BLaER1 treated with 17β-estradiol and CSF1 and Interleukin-3, amounts not matched to agents 10 nM and 100 nM (cell line): ENCODE results near the gene SECISBP2L.
A peak's percentile ranks its signal among the peaks of the same experiment; 100 is the strongest.

Experiments used
- H3K27ac ChIP-seq, 11 experiments: shearing (Covaris generic); formaldehyde crosslinking; 2 replicates each; pipeline ENCODE4 v1.8.1; 2022
- H3K27me3 ChIP-seq, 11 experiments: shearing (Covaris generic); formaldehyde crosslinking; 2 replicates each; pipeline ENCODE4 v1.8.1; 2022
- H3K36me3 ChIP-seq, 11 experiments: shearing (Covaris generic); formaldehyde crosslinking; 2 replicates each; pipeline ENCODE4 v1.8.1; 2022
- H3K4me1 ChIP-seq, 10 experiments: shearing (Covaris generic); formaldehyde crosslinking; 2 replicates each; pipeline ENCODE4 v1.8.1; 2022
- H3K4me2 ChIP-seq, 11 experiments: shearing (Covaris generic); formaldehyde crosslinking; 2 replicates each; pipeline ENCODE4 v1.8.1; 2022
- H3K4me3 ChIP-seq, 10 experiments: shearing (Covaris generic); formaldehyde crosslinking; 2 replicates each; pipeline ENCODE4 v1.8.1; 2022
- H3K9ac ChIP-seq, 11 experiments: shearing (Covaris generic); formaldehyde crosslinking; 2 replicates each; pipeline ENCODE4 v1.8.1; 2022
- H3K9me3 ChIP-seq, 11 experiments: shearing (Covaris generic); formaldehyde crosslinking; replicated peaks in 1 of 11; 2 replicates each; pipeline ENCODE4 v1.8.1; 2022
- H4K20me1 ChIP-seq, 11 experiments: shearing (Covaris generic); formaldehyde crosslinking; 2 replicates each; pipeline ENCODE4 v1.8.1; 2022
- Cebpa-rat ChIP-seq, 11 experiments: shearing (Covaris generic); IDR thresholded peaks; 2 replicates each; pipeline ENCODE4 v1.8.1; 2022

The SECISBP2L gene

DNA sequence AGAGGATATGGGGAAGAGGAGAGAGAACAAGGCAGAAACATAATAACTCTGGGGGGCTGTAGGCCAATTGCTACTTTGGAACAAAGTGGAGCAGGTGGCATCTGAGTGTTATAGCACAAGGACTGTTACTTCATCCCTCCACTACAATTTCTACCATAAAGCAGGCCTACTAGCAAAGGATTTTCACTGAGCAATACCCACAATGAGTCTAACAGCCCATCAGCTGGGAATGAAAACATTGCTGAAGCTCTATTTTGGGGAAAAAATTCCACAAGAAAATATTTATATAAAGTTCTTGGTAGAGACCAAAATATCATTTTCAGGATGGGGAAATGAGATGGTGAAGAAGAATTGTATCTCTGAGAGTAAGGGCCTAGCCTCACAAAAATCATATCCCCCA is 78.9 kb downstream of the SECISBP2L start:
- no peak overlapping the region for H3K4me3 ChIP-seq
- H3K27ac ChIP-seq = no peak overlapping the region; a peak in 1 of 22 replicates
- no peaks in the 10 kb centered on the region for H3K36me3 ChIP-seq
- H3K9me3 ChIP-seq = peaks cover 0 to 15% (median 5%) of the 10 kb centered on the region in 11 experiments; a peak in 13 of 22 replicates
- no peaks in the 10 kb centered on the region for H4K20me1 ChIP-seq
- H3K27me3 ChIP-seq = peaks cover 0 to 12% (median 0%) of the 10 kb centered on the region in 11 experiments; a peak in 6 of 22 replicates
- H3K4me1 ChIP-seq = peaks cover 24 to 41% (median 38%) of the 10 kb centered on the region in 10 experiments
- peak overlapping the region in 8 of 11 experiments; percentile 27 to 80 (median 66); a peak in 10 of 22 replicates for H3K4me2 ChIP-seq
- H3K9ac ChIP-seq = no peak overlapping the region
- TF ChIP-seq Cebpa-rat (IDR thresholded peaks at IDR 0.05) = no peak

- no peak overlapping the region for H3K4me3 ChIP-seq
- H3K9me3 ChIP-seq = peaks cover 0 to 15% (median 5%) of the 10 kb centered on the region in 11 experiments; a peak in 13 of 22 replicates
- H4K20me1 ChIP-seq = no peaks in the 10 kb centered on the region
- peaks cover 0 to 12% (median 0%) of the 10 kb centered on the region in 11 experiments; a peak in 6 of 22 replicates for H3K27me3 ChIP-seq
- H3K27ac ChIP-seq = peak overlapping the region in 3 of 11 experiments; percentile 13 to 29 (median 17); a peak in 3 of 22 replicates
- peaks cover 24 to 41% (median 38%) of the 10 kb centered on the region in 10 experiments for H3K4me1 ChIP-seq
- H3K9ac ChIP-seq = no peak overlapping the region
- no peaks in the 10 kb centered on the region for H3K36me3 ChIP-seq
- peak overlapping the region; percentile 27 to 80 (median 63); a peak in 21 of 22 replicates for H3K4me2 ChIP-seq
- no peak for TF ChIP-seq Cebpa-rat (IDR thresholded peaks at IDR 0.05)
Measured at GRCh38 chr15:48966595-48967301, 79.5 kb downstream of the SECISBP2L start.

- Histone ChIP-seq H3K36me3 (no peaks in the 10 kb centered on the region), H3K27me3 (peaks cover 0 to 12% (median 0%) of the 10 kb centered on the region in 11 experiments; a peak in 6 of 22 replicates), H3K9ac (no peak overlapping the region), H3K4me2 (peak overlapping the region in 9 of 11 experiments; percentile 27 to 80 (median 65); a peak in 18 of 22 replicates), H3K4me1 (peaks cover 24 to 41% (median 38%) of the 10 kb centered on the region in 10 experiments), H3K27ac (peak overlapping the region in 4 of 11 experiments; percentile 13 to 44 (median 23); a peak in 5 of 22 replicates), H3K4me3 (no peak overlapping the region), H3K9me3 (peaks cover 0 to 15% (median 5%) of the 10 kb centered on the region in 11 experiments; a peak in 13 of 22 replicates), H4K20me1 (no peaks in the 10 kb centered on the region)
- TF ChIP-seq Cebpa-rat (IDR thresholded peaks at IDR 0.05) = peak in 4 of 11 experiments; percentile 24 to 82 (median 66); a peak in 7 of 22 replicates
Measured at GRCh38 chr15:48965972-48966371, 80.3 kb downstream of the SECISBP2L start.

DNA sequence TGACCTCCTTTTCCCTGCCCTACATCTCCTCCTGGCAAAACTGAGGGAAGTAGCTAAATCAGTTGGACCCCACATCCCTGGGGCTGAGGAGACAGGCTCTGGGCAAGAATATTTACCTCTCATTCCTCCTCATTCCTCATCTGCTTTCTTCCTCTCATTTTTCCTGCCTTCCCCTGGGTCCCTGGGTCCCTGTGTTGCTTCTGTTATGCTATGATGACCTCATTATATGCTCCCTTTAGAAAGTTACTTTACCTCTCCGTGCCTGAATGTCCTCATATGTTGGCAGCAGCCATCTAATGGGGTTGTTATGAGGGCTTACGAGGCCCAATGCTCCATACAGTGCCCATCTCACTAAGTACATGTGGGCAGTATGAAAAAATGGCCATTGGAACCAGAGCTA is 81.3 kb downstream of the SECISBP2L start:
- no peak overlapping the region for H3K9ac ChIP-seq
- H3K4me3 ChIP-seq = no peak overlapping the region
- no peaks in the 10 kb centered on the region for H3K36me3 ChIP-seq
- no peak for TF ChIP-seq Cebpa-rat (IDR thresholded peaks at IDR 0.05)
- peak overlapping the region in 3 of 11 experiments; percentile 30 to 46 (median 45); a peak in 4 of 22 replicates for H3K27ac ChIP-seq
- H3K4me1 ChIP-seq = peaks cover 24 to 41% (median 38%) of the 10 kb centered on the region in 10 experiments
- H4K20me1 ChIP-seq = no peaks in the 10 kb centered on the region
- peaks cover 0 to 12% (median 0%) of the 10 kb centered on the region in 11 experiments; a peak in 6 of 22 replicates for H3K27me3 ChIP-seq
- H3K4me2 ChIP-seq = peak overlapping the region; percentile 48 to 80 (median 71)
- H3K9me3 ChIP-seq = peaks cover 0 to 15% (median 4%) of the 10 kb centered on the region in 11 experiments; a peak in 13 of 22 replicates

DNA sequence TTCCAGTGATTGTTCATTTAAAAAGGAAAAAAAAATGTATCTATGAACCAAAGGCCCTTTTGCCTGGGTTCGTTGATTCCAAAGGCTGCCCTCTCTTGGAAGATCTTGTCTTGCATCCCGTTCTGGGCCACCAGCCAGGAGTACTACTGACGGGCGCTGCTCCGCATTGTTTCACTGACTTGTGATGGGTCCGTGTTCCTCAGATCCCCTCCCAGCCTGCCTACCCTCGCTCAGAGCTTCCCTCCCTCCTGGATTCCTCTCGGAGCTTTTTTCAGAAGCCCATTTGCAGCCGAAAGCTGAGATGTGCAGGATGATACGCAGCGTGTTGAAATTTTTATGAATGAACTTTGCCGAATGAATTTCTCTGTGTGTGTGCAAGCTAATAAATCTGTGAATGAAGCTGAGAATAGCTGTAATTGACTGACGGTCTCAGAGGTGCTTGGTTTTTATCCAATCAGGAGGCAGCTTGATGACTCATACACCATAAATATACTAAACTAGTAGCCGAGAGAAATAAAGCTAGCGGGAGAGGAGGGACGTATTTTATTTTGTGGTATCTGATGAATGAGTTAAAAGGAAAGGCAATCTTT is 82.6 kb downstream of the SECISBP2L start, which contains the start of gene SHC4:
SHC4 (minus strand) TSS at position 396 of the 590 bp plus-strand sequence. CDS start 904 bp downstream, outside the sequence.
- Histone ChIP-seq H3K4me3 (peak within 1 kb of the TSS in 2 of 10 experiments; percentile 16 to 18; a peak in 2 of 20 replicates), H3K27ac (peak within 1 kb of the TSS in 2 of 11 experiments; percentile 30 to 45; a peak in 3 of 22 replicates), H3K4me2 (peak within 1 kb of the TSS; percentile 48 to 80 (median 71)), H3K36me3 (no peaks in the 10 kb centered on the region), H3K27me3 (peaks cover 0 to 12% (median 0%) of the 10 kb centered on the region in 11 experiments; a peak in 6 of 22 replicates), H3K4me1 (peaks cover 24 to 41% (median 38%) of the 10 kb centered on the region in 10 experiments), H3K9me3 (peaks cover 0 to 15% (median 4%) of the 10 kb centered on the region in 11 experiments; a peak in 13 of 22 replicates), H3K9ac (no peak within 1 kb of the TSS), H4K20me1 (no peaks in the 10 kb centered on the region)
- no peak for TF ChIP-seq Cebpa-rat (IDR thresholded peaks at IDR 0.05)

GRCh38 chr15:48962662-48963523 is 83.4 kb downstream of the SECISBP2L start:
- no peaks in the 10 kb centered on the region for H4K20me1 ChIP-seq
- no peak overlapping the region for H3K4me3 ChIP-seq
- H3K4me1 ChIP-seq = peaks cover 24 to 41% (median 38%) of the 10 kb centered on the region in 10 experiments
- no peaks in the 10 kb centered on the region for H3K36me3 ChIP-seq
- no peak overlapping the region for H3K27ac ChIP-seq
- H3K4me2 ChIP-seq = peak overlapping the region in 8 of 11 experiments; percentile 68 to 80 (median 72); a peak in 9 of 22 replicates
- peaks cover 0 to 15% (median 4%) of the 10 kb centered on the region in 11 experiments; a peak in 13 of 22 replicates for H3K9me3 ChIP-seq
- TF ChIP-seq Cebpa-rat (IDR thresholded peaks at IDR 0.05) = no peak
- no peak overlapping the region for H3K9ac ChIP-seq
- peaks cover 0 to 12% (median 0%) of the 10 kb centered on the region in 11 experiments; a peak in 6 of 22 replicates for H3K27me3 ChIP-seq

DNA sequence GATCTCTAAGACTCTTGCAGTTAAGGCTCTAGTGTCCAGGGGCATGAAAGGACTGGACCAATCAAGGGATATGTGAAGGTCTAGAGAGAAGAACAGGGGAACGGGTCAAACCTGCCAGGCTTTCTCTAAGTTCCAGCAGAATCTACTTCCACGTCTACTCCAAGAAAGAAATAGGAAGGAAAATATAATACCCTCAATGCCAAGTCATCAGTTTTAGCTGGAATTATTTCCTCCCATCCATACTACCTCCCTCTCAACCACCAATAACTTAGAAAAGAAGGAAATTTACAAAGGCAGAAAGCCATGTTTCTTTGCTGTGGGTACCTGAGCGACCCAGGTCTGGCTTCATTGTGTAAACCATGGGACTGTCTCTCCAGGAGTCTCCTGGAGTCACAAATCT is 90.3 kb downstream of the SECISBP2L start:
- Histone ChIP-seq H3K9me3 (no peaks in the 10 kb centered on the region), H3K27ac (no peak overlapping the region), H3K9ac (no peak overlapping the region), H3K4me1 (no peaks in the 10 kb centered on the region), H3K4me3 (no peak overlapping the region), H3K27me3 (no peaks in the 10 kb centered on the region), H4K20me1 (no peaks in the 10 kb centered on the region), H3K4me2 (no peak overlapping the region), H3K36me3 (no peaks in the 10 kb centered on the region)
- no peak for TF ChIP-seq Cebpa-rat (IDR thresholded peaks at IDR 0.05)

- Histone ChIP-seq H3K4me1 (no peaks in the 10 kb centered on the region), H3K27ac (no peak overlapping the region), H3K9ac (no peak overlapping the region), H4K20me1 (no peaks in the 10 kb centered on the region), H3K9me3 (no peaks in the 10 kb centered on the region), H3K27me3 (no peaks in the 10 kb centered on the region), H3K36me3 (no peaks in the 10 kb centered on the region), H3K4me3 (no peak overlapping the region), H3K4me2 (no peak overlapping the region)
- no peak for TF ChIP-seq Cebpa-rat (IDR thresholded peaks at IDR 0.05)
Measured at GRCh38 chr15:48955370-48955769, 90.9 kb downstream of the SECISBP2L start.
